ENCODE results near the gene STAT1. TPM values are rescaled to one million over a fixed set of nuclear protein-coding genes. Genes with fewer than 3 reads are reported as not detected.

STAT1 gene
- total and polyA plus RNA-seq, 10 of the 15 experiments (the other 5 are each of a cell fraction or from before 2014, with no cell fraction given) = 81.8 to 398 (median 307) TPM

GRCh38 chr2:191032588-191033429, 18.8 kb upstream of the STAT1 start:
- CTCF ChIA-PET = interaction anchor here (1.0 kb wide), 2 partner anchors 19 to 182 kb away, joined by 4 to 6 read pairs; no protein-coding TSS in a partner anchor
- Histone ChIP-seq H3K36me3 (ENCODE audit: control insufficient read depth in 2 of 2, insufficient read depth in 2 of 2, low read length in 1 of 2) (no peaks in the 10 kb centered on the region), H4K20me1 (ENCODE audit: control insufficient read depth, insufficient read depth) (no peaks in the 10 kb centered on the region), H3K79me2 (ENCODE audit: control insufficient read depth, insufficient read depth, low read length) (no peaks in the 10 kb centered on the region), H3K27me3 (replicated peaks in 1 of 2; ENCODE audit: control insufficient read depth in 2 of 2, insufficient read depth in 2 of 2, low read length in 1 of 2) (no peaks in the 10 kb centered on the region), H3K27ac (ENCODE audit: control insufficient read depth, insufficient read depth) (no peak overlapping the region), H3K4me2 (ENCODE audit: control insufficient read depth, insufficient read depth) (no peak overlapping the region), H3K4me1 (ENCODE audit: control insufficient read depth, insufficient read depth, low read length) (no peaks in the 10 kb centered on the region), H2AFZ (ENCODE audit: control insufficient read depth, low read depth, low read length) (no peak overlapping the region), H3K4me3 (no peak overlapping the region), H3K9ac (ENCODE audit: control insufficient read depth, insufficient read depth, low read length) (no peak overlapping the region), H3K9me3 (replicated peaks; ENCODE audit: control insufficient read depth, insufficient read depth, low read length) (no peaks in the 10 kb centered on the region)
- SMC1A ChIA-PET (ENCODE audit: uncharacterized antibody, unreplicated experiment) = interaction anchor here (1.3 kb wide), 1 partner anchor 37 kb away, joined by 3 read pairs; no protein-coding TSS in a partner anchor
- no peak for FAIRE-seq
- RAD21 ChIA-PET (ENCODE audit: unreplicated experiment) = interaction anchor here (0.6 to 1.0 kb wide), 2 partner anchors 8 to 188 kb away, joined by 3 to 4 read pairs; no protein-coding TSS in a partner anchor
- in situ Hi-C loops (cut with MboI) = no loop called here
- no peak for DNase-seq (ENCODE audit: low read depth, low spot score)
- BruUV-seq (replicated peaks) = no TSS peak
- ATAC-seq = no peak
- POLR2A ChIA-PET = no interaction called here
- intact Hi-C loops (cut with micrococcal nuclease; ENCODE audit: unreplicated experiment) = loop anchor here (5.0 kb wide), 1 partner anchor 186 kb away; no protein-coding TSS in a partner anchor
- WGBS (ENCODE audit: insufficient coverage, insufficient replicate concordance, low lambda C conversion rate, missing lambda C conversion rate) = 73% methylated on average over 8 of the region's 8 CpGs
- TF ChIP-seq ETV6 (conservative IDR thresholded peaks at IDR 0.05 in 1 of 2, IDR thresholded peaks at IDR 0.05 in 1 of 2; ENCODE audit: borderline replicate concordance in 1 of 2, low read depth in 1 of 2) = no peak
- no peak for TF ChIP-seq LARP7 (IDR thresholded peaks at IDR 0.05)
- no peak for TF ChIP-seq NFIC (IDR thresholded peaks at IDR 0.05; ENCODE audit: low read depth, low read length)
- no peak for TF ChIP-seq BHLHE40 (IDR thresholded peaks at IDR 0.05; ENCODE audit: borderline replicate concordance in 1 of 2, low read depth in 2 of 2, low read length in 1 of 2)
- TF ChIP-seq ZZZ3 (IDR thresholded peaks at IDR 0.05; ENCODE audit: control insufficient read depth, insufficient read length, low read depth) = no peak
- no peak for TF ChIP-seq BACH1 (IDR thresholded peaks at IDR 0.05; ENCODE audit: borderline replicate concordance)

All from GM12878 (cell line).